Measurements from ENCODE around the gene BTBD8.

BTBD8 gene

GRCh38 chr1:92159593-92159992, 79.4 kb downstream of the BTBD8 start:
- no peak overlapping the region for H3K4me3 ChIP-seq (ENCODE audit: low read depth, low read length)
- TF ChIP-seq CTCF (IDR thresholded peaks at IDR 0.05; ENCODE audit: low read depth, low read length), result no peak

- no peak for TF ChIP-seq CTCF (IDR thresholded peaks at IDR 0.05; ENCODE audit: low read depth, low read length)
- H3K4me3 ChIP-seq (ENCODE audit: low read depth, low read length), result no peak overlapping the region
Observed at GRCh38 chr1:92165389-92165788, 85.2 kb downstream of the BTBD8 start.

- no peak overlapping the region for H3K4me3 ChIP-seq (ENCODE audit: low read depth, low read length)
- TF ChIP-seq CTCF (IDR thresholded peaks at IDR 0.05; ENCODE audit: low read depth, low read length), result no peak
Observed at GRCh38 chr1:92167151-92167550, 87.0 kb downstream of the BTBD8 start.

GRCh38 chr1:92168657-92169056, 88.5 kb downstream of the BTBD8 start:
- H3K4me3 ChIP-seq (ENCODE audit: low read depth, low read length), result peak overlapping the region; percentile 60
- TF ChIP-seq CTCF (IDR thresholded peaks at IDR 0.05; ENCODE audit: low read depth, low read length), result no peak

GRCh38 chr1:92169214-92170005, 89.3 kb downstream of the BTBD8 start:
- no peak for TF ChIP-seq CTCF (IDR thresholded peaks at IDR 0.05; ENCODE audit: low read depth, low read length)
- peak overlapping the region; percentile 60 for H3K4me3 ChIP-seq (ENCODE audit: low read depth, low read length)

- no peak overlapping the region for H3K4me3 ChIP-seq (ENCODE audit: low read depth, low read length)
- TF ChIP-seq CTCF (IDR thresholded peaks at IDR 0.05; ENCODE audit: low read depth, low read length), result no peak
Observed at GRCh38 chr1:92184632-92185031, 104.5 kb downstream of the BTBD8 start.

- no peak for TF ChIP-seq CTCF (IDR thresholded peaks at IDR 0.05; ENCODE audit: low read depth, low read length)
Observed at GRCh38 chr1:92186081-92186480, 105.9 kb downstream of the BTBD8 start.

More at GRCh38 chr1:92186081-92186480, 105.9 kb downstream of the BTBD8 start:
- H3K4me3 ChIP-seq (ENCODE audit: low read depth, low read length), result no peak overlapping the region
